SK-N-SH (cell line): ENCODE data around the gene GFM1. TPM values are rescaled to one million over a fixed set of nuclear protein-coding genes. Genes with fewer than 3 reads are reported as not detected.

Source experiments
- CTCF ChIA-PET: fragments of 300-600, 350-600 bp; formaldehyde crosslinking; extraction: SDS; loops from one replicate; lab custom pipeline; 2021; lab: Yijun Ruan, JAX
- POLR2A ChIA-PET: fragments of 350-600 bp; sonication (Branson Sonifier 250); formaldehyde crosslinking; extraction: SDS; loops from one replicate; lab custom pipeline; 2020; ENCODE audit warnings: antibody characterized with exemption, inconsistent platforms; lab: Yijun Ruan, JAX
- DNase-seq: peaks from one replicate; pipeline ENCODE4 v3.0.0; 2012
- H2AFZ ChIP-seq: fragments of 200-600 bp; sonication (generic); 2 replicates; pipeline ENCODE4 v1.8.1; 2016; ENCODE audit warnings: antibody characterized with exemption, mild to moderate bottlenecking, low read depth
- H3F3A ChIP-seq: fragments of 200-600 bp; sonication (generic); replicated peaks from 2 replicates; pipeline ENCODE3; 2016; ENCODE audit warnings: antibody characterized with exemption, mild to moderate bottlenecking; ENCODE audit not compliant: insufficient read depth
- H3K27ac ChIP-seq, 2 experiments: fragments of 200-500 bp in 1 of 2; fragments of 200-600 bp in 1 of 2; sonication (Bioruptor generic) in 1 of 2; sonication (generic), shearing (Covaris generic) in 1 of 2; 2 replicates each; pipeline versions ENCODE4 v1.5.1 to v1.6.1; 2014 to 2016; ENCODE audit warnings: low read depth in 2 of 2, inconsistent platforms in 1 of 2, low read length in 1 of 2, mild to moderate bottlenecking in 1 of 2, mixed read lengths in 1 of 2
- H3K27me3 ChIP-seq: fragments of 200-600 bp; sonication (generic), shearing (Covaris generic); 2 replicates; pipeline ENCODE4 v1.6.1; 2016; ENCODE audit warnings: mixed run types; ENCODE audit not compliant: insufficient read depth
- H3K36me3 ChIP-seq, 2 experiments: fragments of 200-500 bp in 1 of 2; fragments of 200-600 bp in 1 of 2; sonication (Bioruptor generic) in 1 of 2; sonication (generic) in 1 of 2; replicated peaks in 1 of 2; 2 replicates each; pipeline versions ENCODE3 to v1.5.1; 2014 to 2016; ENCODE audit warnings: low read length in 1 of 2, mild to moderate bottlenecking in 1 of 2; ENCODE audit not compliant: insufficient read depth in 2 of 2, control insufficient read depth in 1 of 2
- H3K4me1 ChIP-seq, 2 experiments: fragments of 200-500 bp in 1 of 2; fragments of 200-600 bp in 1 of 2; sonication (Bioruptor generic) in 1 of 2; sonication (generic), shearing (Covaris generic) in 1 of 2; 2 replicates each; pipeline versions ENCODE4 v1.5.1 to v1.6.1; 2014 to 2016; ENCODE audit warnings: low read depth in 1 of 2, low read length in 1 of 2, mixed run types in 1 of 2; ENCODE audit not compliant: insufficient read depth in 2 of 2, control insufficient read depth in 1 of 2
- H3K4me2 ChIP-seq: fragments of 200-600 bp; sonication (generic), shearing (Covaris generic); 2 replicates; pipeline ENCODE4 v1.6.1; 2017; ENCODE audit warnings: mixed run types
- H3K4me3 ChIP-seq, 2 experiments: fragments of 200-500 bp in 1 of 2; fragments of 200-600 bp in 1 of 2; sonication (Bioruptor generic) in 1 of 2; sonication (generic), shearing (Covaris generic) in 1 of 2; 2 replicates each; pipeline versions ENCODE4 v1.5.1 to v1.8.1; 2014 to 2016; ENCODE audit warnings: low read depth in 2 of 2, inconsistent platforms in 1 of 2, low read length in 1 of 2, mild to moderate bottlenecking in 1 of 2, mixed read lengths in 1 of 2, moderate library complexity in 1 of 2
- H3K79me2 ChIP-seq: fragments of 200-600 bp; sonication (generic); 2 replicates; pipeline ENCODE4 v1.8.1; 2017; ENCODE audit warnings: mild to moderate bottlenecking; ENCODE audit not compliant: insufficient read depth
- H3K9ac ChIP-seq: fragments of 200-600 bp; sonication (generic); 2 replicates; pipeline ENCODE4 v1.6.1; 2017; ENCODE audit warnings: mixed run types
- H3K9me2 ChIP-seq: fragments of 200-600 bp; sonication (generic); 2 replicates; pipeline ENCODE4 v1.6.1; 2017; ENCODE audit warnings: mixed run types
- H3K9me3 ChIP-seq: fragments of 200-600 bp; sonication (generic); 2 replicates; pipeline ENCODE4 v1.6.1; 2017; ENCODE audit warnings: mixed run types, mild to moderate bottlenecking, moderate library complexity
- H4K20me1 ChIP-seq: fragments of 200-600 bp; sonication (generic); 2 replicates; pipeline ENCODE4 v1.6.1; 2017; ENCODE audit warnings: mild to moderate bottlenecking, mixed run types; ENCODE audit not compliant: insufficient read depth
- CHD2 ChIP-seq: fragments of 150-350 bp; IDR thresholded peaks from 2 replicates; pipeline ENCODE4 v1.6.1; 2018; ENCODE audit warnings: low read length; ENCODE audit not compliant: partially characterized antibody
- ELF1 ChIP-seq: IDR thresholded peaks from 2 replicates; pipeline ENCODE4 v1.4.0; 2012
- EP300 ChIP-seq, 2 experiments: IDR thresholded peaks; 2 replicates each; pipeline versions ENCODE4 v1.4.0 to v1.6.1; 2012; ENCODE audit warnings: borderline replicate concordance in 1 of 2, low read depth in 1 of 2, low read length in 1 of 2
- EZH2phosphoT487 ChIP-seq: fragments of 200-600 bp; sonication (generic); IDR thresholded peaks from 2 replicates; pipeline ENCODE4 v1.6.1; 2017; ENCODE audit warnings: low read depth, mixed run types, mild to moderate bottlenecking, antibody characterized with exemption, moderate library complexity, borderline replicate concordance
- FOSL2 ChIP-seq: IDR thresholded peaks from 2 replicates; pipeline ENCODE4 v1.4.0; 2012; ENCODE audit warnings: low read depth, mild to moderate bottlenecking, moderate library complexity, borderline replicate concordance
- FOXM1 ChIP-seq: IDR thresholded peaks from 2 replicates; pipeline ENCODE4 v1.4.0; 2012; ENCODE audit warnings: low read depth, mild to moderate bottlenecking
- GATA2 ChIP-seq: sonication (generic); formaldehyde crosslinking; IDR thresholded peaks from 2 replicates; pipeline ENCODE4 v1.5.0; 2020; ENCODE audit warnings: mild to moderate bottlenecking, missing genetic modification reagents
- IRF3 ChIP-seq: fragments of 150-350 bp; IDR thresholded peaks from 2 replicates; pipeline ENCODE4 v1.6.1; 2016; ENCODE audit warnings: mild to moderate bottlenecking, low read depth, low read length
- JUND ChIP-seq: IDR thresholded peaks from 2 replicates; pipeline ENCODE4 v1.4.0; 2012
- MEF2A ChIP-seq: IDR thresholded peaks from 2 replicates; pipeline ENCODE4 v1.4.0; 2012; ENCODE audit warnings: low read depth, borderline replicate concordance
- MXI1 ChIP-seq: IDR thresholded peaks from 2 replicates; pipeline ENCODE4 v1.6.1; 2012; ENCODE audit warnings: mild to moderate bottlenecking, low read depth, low read length, improper control_type of control experiment
- NRF1 ChIP-seq: IDR thresholded peaks from 2 replicates; pipeline ENCODE4 v1.6.1; 2012; ENCODE audit warnings: low read depth, mild to moderate bottlenecking, low read length
- REST ChIP-seq: IDR thresholded peaks from 2 replicates; pipeline ENCODE4 v1.6.1; 2012; ENCODE audit warnings: mild to moderate bottlenecking, low read depth, low read length, moderate library complexity
- RXRA ChIP-seq: IDR thresholded peaks from 2 replicates; pipeline ENCODE4 v1.4.0; 2012; ENCODE audit warnings: low read depth, mild to moderate bottlenecking, borderline replicate concordance
- SMC3 ChIP-seq: IDR thresholded peaks from 2 replicates; pipeline ENCODE4 v1.6.1; 2012; ENCODE audit warnings: low read depth, low read length, improper control_type of control experiment
- TCF12 ChIP-seq: IDR thresholded peaks from 2 replicates; pipeline ENCODE4 v1.4.0; 2012
- TEAD4 ChIP-seq: IDR thresholded peaks from 2 replicates; pipeline ENCODE4 v1.4.0; 2012; ENCODE audit warnings: mild to moderate bottlenecking, borderline replicate concordance; ENCODE audit not compliant: insufficient read depth
- USF1 ChIP-seq: IDR thresholded peaks from 2 replicates; pipeline ENCODE4 v1.4.0; 2012; ENCODE audit warnings: low read depth, borderline replicate concordance
- ZBTB33 ChIP-seq: IDR thresholded peaks from 2 replicates; pipeline ENCODE4 v1.4.0; 2012; ENCODE audit warnings: low read depth, borderline replicate concordance
- WGBS: methylation state at CpG from one replicate; pipeline ENCODE4 v1.1.6; 2017; ENCODE audit warnings: low lambda C conversion rate; 5-methylcytosine and 5-hydroxymethylcytosine counted together
- polyA plus RNA-seq, 3 experiments: library from polyadenylated mRNA; depleted of rRNA; stranded (reverse); fragments of >200 nt; gene quantifications; 2 replicates each; pipeline ENCODE4 v1.2.3, GENCODE V29; 2012

The GFM1 gene
- polyA plus RNA-seq, 1 of the 3 experiments (the other 2 are of a cell fraction), result 25.2 TPM

- TF ChIP-seq JUND (no peak), ELF1 (peak; percentile 92), GATA2 (CRISPR knock-in tag) (no peak), RXRA (no peak), SMC3 (peak; percentile 74), REST (peak; percentile 56; the same call in 1 of the 2 replicates), EP300 (IDR thresholded peaks at IDR 0.05; ENCODE audit: borderline replicate concordance in 1 of 2, low read depth in 1 of 2, low read length in 1 of 2) (no peak), EZH2phosphoT487 (no peak)
- TF ChIP-seq, all 33 proteins: peak for 17
Observed at GRCh38 chr3:158644345-158644908, at the start of gene GFM1 (continued).

- no peaks in the 10 kb centered on the region for H3K9me2 ChIP-seq
- H3K4me1 ChIP-seq, result no peaks in the 10 kb centered on the region
- no peaks in the 10 kb centered on the region for H3K79me2 ChIP-seq
- H3K4me3 ChIP-seq, result no peak overlapping the region
- H3K27ac ChIP-seq, result no peak overlapping the region
- no peak for DNase-seq
- CTCF ChIA-PET, result no interaction called here
- H3K27me3 ChIP-seq, result no peaks in the 10 kb centered on the region
- no peak overlapping the region for H2AFZ ChIP-seq
- no peak overlapping the region for H3K4me2 ChIP-seq
- peaks cover 18 to 30% of the 10 kb centered on the region in 2 experiments for H3K36me3 ChIP-seq
- WGBS, result 95% methylated on average over 2 of the region's 2 CpGs
- POLR2A ChIA-PET, result no interaction called here
- H3K9me3 ChIP-seq, result no peaks in the 10 kb centered on the region
- H4K20me1 ChIP-seq, result no peaks in the 10 kb centered on the region
- no peaks in the 10 kb centered on the region for H3F3A ChIP-seq
- no peak overlapping the region for H3K9ac ChIP-seq
- TF ChIP-seq USF1 (no peak), IRF3 (no peak), GATA2 (CRISPR knock-in tag) (no peak), TCF12 (no peak), TEAD4 (no peak), NRF1 (no peak), SMC3 (no peak), FOXM1 (no peak), CHD2 (no peak), REST (no peak), ELF1 (no peak), MEF2A (no peak), ZBTB33 (no peak), FOSL2 (no peak), MXI1 (no peak)
Observed at GRCh38 chr3:158600787-158601186, 43.5 kb upstream of the GFM1 start.
